C4-2B (cell line): ENCODE results near the gene CDKN1A.

ENCODE experiments used
- CTCF ChIP-seq: fragments of 450-650 bp; conservative IDR thresholded peaks from 2 replicates; pipeline ENCODE4 v1.5.1; 2017; ENCODE audit warnings: mild to moderate bottlenecking
- ZFX ChIP-seq: fragments of 450-650 bp; IDR thresholded peaks from 2 replicates; pipeline ENCODE4 v1.6.1; 2017

GRCh38 chr6:36694616-36695015, 16.1 kb downstream of the CDKN1A start:
- TF ChIP-seq CTCF = no peak
- TF ChIP-seq ZFX = no peak
